Stimulated activated CD8-positive, alpha-beta memory T cell treated with anti-CD3 and anti-CD28 coated beads, Interleukin-7, amount 100 ng/mL, for 48 hours (primary cell): Measurements from ENCODE around the gene LRMDA.

ENCODE experiments used
- DNase-seq, 2 donors: peaks; one replicate each; pipeline ENCODE4 v3.0.0-alpha.2; 2020; ENCODE audit warnings: low read depth in 1 of 2; ENCODE audit errors: extremely low read depth in 1 of 2

LRMDA gene

GRCh38 chr10:75431180-75432111 lies at the start of gene LRMDA:
LRMDA (plus strand) TSS chr10:75431624.
- DNase-seq: no peak

- DNase-seq: no peak
Measured at GRCh38 chr10:75386128-75386527, 45.3 kb upstream of the LRMDA start.

GRCh38 chr10:75388082-75388481 lies 43.3 kb upstream of the LRMDA start:
- DNase-seq: no peak

- no peak for DNase-seq
Measured at GRCh38 chr10:75390178-75390577, 41.2 kb upstream of the LRMDA start.

- DNase-seq: no peak
Measured at GRCh38 chr10:75392271-75392670, 39.2 kb upstream of the LRMDA start.

- DNase-seq: no peak
Measured at GRCh38 chr10:75392744-75393143, 38.7 kb upstream of the LRMDA start.

- no peak for DNase-seq
Measured at GRCh38 chr10:75394221-75394620, 37.2 kb upstream of the LRMDA start.

GRCh38 chr10:75395066-75395931 lies 36.1 kb upstream of the LRMDA start:
- DNase-seq: no peak

GRCh38 chr10:75395932-75396630 lies 35.3 kb upstream of the LRMDA start:
- no peak for DNase-seq

GRCh38 chr10:75396631-75397495 lies 34.6 kb upstream of the LRMDA start:
- no peak for DNase-seq

GRCh38 chr10:75397496-75398199 lies 33.8 kb upstream of the LRMDA start:
- DNase-seq: no peak

GRCh38 chr10:75398200-75398691 lies 33.2 kb upstream of the LRMDA start:
- DNase-seq: no peak

GRCh38 chr10:75398692-75399460 lies 32.5 kb upstream of the LRMDA start:
- DNase-seq: no peak

- no peak for DNase-seq
Measured at GRCh38 chr10:75399461-75400162, 31.8 kb upstream of the LRMDA start.

GRCh38 chr10:75400163-75400770 lies 31.2 kb upstream of the LRMDA start:
- no peak for DNase-seq

- DNase-seq: no peak
Measured at GRCh38 chr10:75400771-75401568, 30.5 kb upstream of the LRMDA start.
